Chondrocyte (in vitro differentiated cells): ENCODE measurements around the gene MIEF2. TPM values are rescaled to one million over a fixed set of nuclear protein-coding genes. Genes with fewer than 3 reads are reported as not detected.

Source experiments
- DNase-seq: peaks from one replicate; pipeline ENCODE4 v3.0.0; 2021; ENCODE audit warnings: mixed read lengths, low spot score
- H3K27ac Mint-ChIP-seq: one replicate; pipeline ENCODE4 v1.8.0; 2021; ENCODE audit warnings: mild to moderate bottlenecking, moderate library complexity, mixed read lengths; ENCODE audit not compliant: unreplicated experiment
- H3K27me3 Mint-ChIP-seq: 2 replicates; pipeline ENCODE4 v1.8.0; 2021; ENCODE audit warnings: low read depth, mixed read lengths
- H3K36me3 Mint-ChIP-seq: 2 replicates; pipeline ENCODE4 v1.8.0; 2021; ENCODE audit warnings: low read depth, mixed read lengths
- H3K4me1 Mint-ChIP-seq: 2 replicates; pipeline ENCODE4 v1.8.0; 2021; ENCODE audit warnings: low read depth, mild to moderate bottlenecking, mixed read lengths
- H3K4me3 Mint-ChIP-seq: one replicate; pipeline ENCODE4 v1.8.0; 2021; ENCODE audit warnings: mild to moderate bottlenecking, moderate library complexity, mixed read lengths; ENCODE audit not compliant: unreplicated experiment
- H3K9me3 Mint-ChIP-seq: 2 replicates; pipeline ENCODE4 v1.8.0; 2021; ENCODE audit warnings: low read depth, mixed read lengths
- total RNA-seq: library from RNA; stranded (reverse); gene quantifications from 3 replicates; pipeline ENCODE4 v1.2.1, GENCODE V29; 2021
- TF ChIP-seq, protein P1 (sequence below): fragments of 200-600 bp; sonication (generic); IDR thresholded peaks from 2 replicates; pipeline ENCODE4 v1.5.0; 2021; ENCODE audit warnings: antibody characterized with exemption, mild to moderate bottlenecking, moderate library complexity

Gene MIEF2
- total RNA-seq, 1 donor from 2014 or later = 11.5 TPM

DNA sequence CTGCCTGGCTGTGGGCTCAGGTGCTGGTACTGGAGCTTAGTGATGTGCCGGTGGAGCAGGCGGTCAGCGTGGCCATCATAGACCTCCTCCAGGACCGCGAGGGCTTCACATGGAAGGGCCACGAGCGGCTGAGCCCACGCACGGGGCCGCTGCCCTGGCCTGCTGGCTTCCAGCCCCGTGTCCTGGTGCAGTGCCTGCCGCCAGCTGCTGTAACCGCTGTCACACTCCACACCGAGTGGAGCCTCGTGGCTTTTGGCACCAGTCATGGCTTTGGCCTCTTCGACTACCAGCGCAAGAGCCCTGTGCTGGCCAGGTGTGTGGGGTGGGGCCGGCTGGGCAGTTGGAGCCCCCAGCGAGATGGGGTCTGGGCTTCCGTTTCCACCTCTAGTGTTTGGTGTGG is 23.0 kb upstream of the MIEF2 start:
- DNase-seq = no peak
- H3K36me3 Mint-ChIP-seq = peaks cover 9% of the 10 kb centered on the region

DNA sequence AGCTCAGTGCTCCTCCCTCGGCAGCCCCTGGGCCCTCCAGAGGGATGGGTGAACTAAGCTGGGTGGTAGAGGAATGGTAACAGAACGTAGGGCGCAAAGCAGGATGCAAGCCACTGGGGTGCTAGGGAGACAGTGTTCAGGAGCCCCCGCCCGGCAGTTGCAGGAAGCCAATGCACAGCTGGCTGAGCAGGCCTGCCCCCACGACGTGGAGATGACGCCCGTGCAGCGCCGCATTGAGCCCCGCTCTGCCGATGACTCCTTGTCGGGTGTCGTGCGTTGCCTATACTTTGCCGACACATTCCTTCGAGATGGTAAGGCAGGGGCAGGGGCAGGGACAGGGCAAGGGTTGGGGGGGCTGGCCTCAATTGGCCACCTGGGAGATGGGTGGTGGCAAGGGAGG is 22.2 kb upstream of the MIEF2 start:
- H3K27me3 Mint-ChIP-seq = no peaks in the 10 kb centered on the region
- DNase-seq = no peak
- no peak overlapping the region for H3K27ac Mint-ChIP-seq
- H3K36me3 Mint-ChIP-seq = peaks cover 9% of the 10 kb centered on the region
- TF ChIP-seq, protein P1, sequence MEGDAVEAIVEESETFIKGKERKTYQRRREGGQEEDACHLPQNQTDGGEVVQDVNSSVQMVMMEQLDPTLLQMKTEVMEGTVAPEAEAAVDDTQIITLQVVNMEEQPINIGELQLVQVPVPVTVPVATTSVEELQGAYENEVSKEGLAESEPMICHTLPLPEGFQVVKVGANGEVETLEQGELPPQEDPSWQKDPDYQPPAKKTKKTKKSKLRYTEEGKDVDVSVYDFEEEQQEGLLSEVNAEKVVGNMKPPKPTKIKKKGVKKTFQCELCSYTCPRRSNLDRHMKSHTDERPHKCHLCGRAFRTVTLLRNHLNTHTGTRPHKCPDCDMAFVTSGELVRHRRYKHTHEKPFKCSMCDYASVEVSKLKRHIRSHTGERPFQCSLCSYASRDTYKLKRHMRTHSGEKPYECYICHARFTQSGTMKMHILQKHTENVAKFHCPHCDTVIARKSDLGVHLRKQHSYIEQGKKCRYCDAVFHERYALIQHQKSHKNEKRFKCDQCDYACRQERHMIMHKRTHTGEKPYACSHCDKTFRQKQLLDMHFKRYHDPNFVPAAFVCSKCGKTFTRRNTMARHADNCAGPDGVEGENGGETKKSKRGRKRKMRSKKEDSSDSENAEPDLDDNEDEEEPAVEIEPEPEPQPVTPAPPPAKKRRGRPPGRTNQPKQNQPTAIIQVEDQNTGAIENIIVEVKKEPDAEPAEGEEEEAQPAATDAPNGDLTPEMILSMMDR = no peak
- H3K4me1 Mint-ChIP-seq = peaks cover 24% of the 10 kb centered on the region
- no peaks in the 10 kb centered on the region for H3K9me3 Mint-ChIP-seq
- no peak overlapping the region for H3K4me3 Mint-ChIP-seq

More for the DNA sequence above, 23.0 kb upstream of the MIEF2 start:
- TF ChIP-seq, protein P1 = no peak
- no peaks in the 10 kb centered on the region for H3K27me3 Mint-ChIP-seq
- no peak overlapping the region for H3K27ac Mint-ChIP-seq
- H3K4me1 Mint-ChIP-seq = peaks cover 24% of the 10 kb centered on the region
- no peaks in the 10 kb centered on the region for H3K9me3 Mint-ChIP-seq
- H3K4me3 Mint-ChIP-seq = no peak overlapping the region

DNA sequence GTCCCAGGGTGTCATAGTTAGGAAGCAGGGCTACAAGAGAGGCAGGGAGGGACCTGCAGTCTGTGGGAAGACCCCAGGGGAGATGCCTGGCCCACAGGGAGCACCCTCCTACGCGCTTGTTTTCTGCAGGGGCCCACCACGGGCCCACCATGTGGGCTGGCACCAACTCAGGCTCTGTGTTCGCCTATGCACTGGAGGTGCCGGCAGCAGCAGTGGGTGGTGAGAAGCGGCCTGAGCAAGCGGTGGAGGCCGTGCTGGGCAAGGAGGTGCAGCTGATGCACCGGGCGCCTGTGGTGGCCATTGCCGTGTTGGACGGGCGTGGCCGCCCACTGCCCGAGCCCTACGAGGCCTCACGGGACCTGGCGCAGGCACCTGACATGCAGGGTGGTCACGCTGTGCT is 20.0 kb upstream of the MIEF2 start:
- H3K4me3 Mint-ChIP-seq = no peak overlapping the region
- H3K27me3 Mint-ChIP-seq = no peaks in the 10 kb centered on the region
- H3K27ac Mint-ChIP-seq = no peak overlapping the region
- DNase-seq = no peak
- H3K9me3 Mint-ChIP-seq = no peaks in the 10 kb centered on the region
- peaks cover 16% of the 10 kb centered on the region for H3K4me1 Mint-ChIP-seq
- TF ChIP-seq, protein P1 = no peak
- H3K36me3 Mint-ChIP-seq = peaks cover 7% of the 10 kb centered on the region

DNA sequence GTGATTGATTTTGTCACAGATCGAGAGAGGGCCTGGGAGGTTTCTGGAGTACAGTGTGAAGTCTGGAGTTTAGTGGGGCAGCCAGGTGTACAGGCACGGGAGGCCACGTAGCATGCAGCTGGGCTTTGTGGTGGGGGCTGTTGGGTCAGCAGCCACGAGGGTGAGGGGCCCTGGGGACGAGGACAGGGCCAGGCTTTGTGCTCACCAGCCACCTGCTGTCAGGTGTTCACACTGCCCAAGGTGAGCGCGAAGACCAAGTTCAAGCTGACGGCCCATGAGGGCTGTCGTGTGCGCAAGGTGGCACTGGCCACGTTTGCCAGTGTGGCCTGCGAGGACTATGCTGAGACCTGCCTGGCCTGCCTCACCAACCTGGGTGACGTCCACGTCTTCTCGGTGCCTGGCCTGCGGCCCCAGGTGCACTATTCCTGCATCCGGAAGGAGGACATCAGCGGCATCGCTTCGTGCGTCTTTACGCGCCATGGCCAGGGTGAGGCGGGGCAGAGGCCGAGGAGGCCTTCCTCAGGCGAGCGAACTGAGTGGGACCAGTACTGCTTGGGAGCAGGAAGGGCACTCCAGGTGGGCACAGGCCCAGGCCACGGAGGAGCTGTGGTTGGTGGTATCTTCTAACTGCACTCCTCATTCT is 19.1 kb upstream of the MIEF2 start:
- Mint-ChIP-seq H3K4me1 (peaks cover 8% of the 10 kb centered on the region), H3K4me3 (no peak overlapping the region), H3K36me3 (peaks cover 8% of the 10 kb centered on the region), H3K27me3 (no peaks in the 10 kb centered on the region), H3K27ac (no peak overlapping the region), H3K9me3 (no peaks in the 10 kb centered on the region)
- TF ChIP-seq, protein P1 = no peak
- DNase-seq = no peak

DNA sequence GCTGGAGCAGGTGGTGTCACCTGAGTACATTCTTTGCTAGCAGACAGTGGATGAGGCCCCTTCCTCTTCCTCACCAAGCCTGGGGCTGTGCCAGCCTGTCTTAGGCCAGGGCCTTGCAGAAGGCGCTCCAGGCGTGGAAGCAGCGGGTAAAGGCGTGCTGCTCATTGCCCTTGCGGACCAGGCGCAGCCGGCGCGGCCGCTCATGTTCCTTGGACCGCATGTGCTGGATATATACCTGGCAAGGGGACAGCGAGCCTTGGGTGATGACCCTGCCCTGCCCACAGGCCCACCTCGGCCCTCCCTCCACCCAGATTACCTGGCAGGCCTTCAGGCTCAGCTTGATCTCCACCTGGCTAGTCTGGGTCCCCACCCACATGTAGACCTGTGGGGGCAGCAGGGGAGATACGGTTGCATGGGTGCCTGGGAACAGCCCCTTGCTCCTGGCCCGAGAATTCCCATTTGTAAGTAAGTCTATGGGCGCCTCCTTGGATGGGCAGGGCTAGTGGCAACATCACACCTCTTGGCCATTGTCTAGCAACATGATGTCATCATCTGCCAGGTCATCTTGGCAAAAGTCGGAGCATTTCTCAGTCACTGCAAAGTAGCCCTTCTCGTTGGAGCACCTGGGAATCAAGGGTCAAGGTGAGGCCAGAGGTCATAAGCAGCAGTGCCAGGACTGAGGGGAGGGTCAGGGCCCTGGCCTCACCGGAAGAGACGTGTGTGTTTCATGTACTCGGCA is 15.3 kb upstream of the MIEF2 start:
- TF ChIP-seq, protein P1 = no peak
- DNase-seq = no peak
- Mint-ChIP-seq H3K9me3 (no peaks in the 10 kb centered on the region), H3K27me3 (no peaks in the 10 kb centered on the region), H3K27ac (no peak overlapping the region), H3K4me1 (peaks cover 5% of the 10 kb centered on the region), H3K36me3 (peaks cover 14% of the 10 kb centered on the region), H3K4me3 (no peak overlapping the region)
